Effector memory CD4-positive, alpha-beta T cell (primary cell): ENCODE data around the gene PARK7.

Source experiments
- DNase-seq, 3 donors: peaks; one replicate each; pipeline ENCODE4 v3.0.0-alpha.2; 2020
- H3K27ac ChIP-seq: 2 replicates; pipeline ENCODE4 v1.7.0; 2013; ENCODE audit warnings: mild to moderate bottlenecking, low read length, moderate library complexity; ENCODE audit not compliant: insufficient read depth, poor library complexity, severe bottlenecking
- H3K27me3 ChIP-seq: replicated peaks from 2 replicates; pipeline ENCODE4 v1.7.0; 2013; ENCODE audit warnings: mild to moderate bottlenecking, low read length; ENCODE audit not compliant: insufficient read depth, control insufficient read depth, poor library complexity, severe bottlenecking
- H3K36me3 ChIP-seq: 2 replicates; pipeline ENCODE4 v1.7.0; 2013; ENCODE audit warnings: mild to moderate bottlenecking, low read length, moderate library complexity; ENCODE audit not compliant: control insufficient read depth, insufficient read depth
- H3K4me1 ChIP-seq: 2 replicates; pipeline ENCODE4 v1.7.0; 2013; ENCODE audit warnings: low read length, mild to moderate bottlenecking; ENCODE audit not compliant: control insufficient read depth, insufficient read depth, poor library complexity, severe bottlenecking
- H3K4me3 ChIP-seq: 2 replicates; pipeline ENCODE4 v1.7.0; 2013; ENCODE audit warnings: low read length, low read depth, mild to moderate bottlenecking; ENCODE audit not compliant: insufficient read depth, poor library complexity, severe bottlenecking
- H3K9me3 ChIP-seq: 2 replicates; pipeline ENCODE4 v1.7.0; 2013; ENCODE audit warnings: mild to moderate bottlenecking, low read length, moderate library complexity; ENCODE audit not compliant: control insufficient read depth

PARK7 gene

DNA sequence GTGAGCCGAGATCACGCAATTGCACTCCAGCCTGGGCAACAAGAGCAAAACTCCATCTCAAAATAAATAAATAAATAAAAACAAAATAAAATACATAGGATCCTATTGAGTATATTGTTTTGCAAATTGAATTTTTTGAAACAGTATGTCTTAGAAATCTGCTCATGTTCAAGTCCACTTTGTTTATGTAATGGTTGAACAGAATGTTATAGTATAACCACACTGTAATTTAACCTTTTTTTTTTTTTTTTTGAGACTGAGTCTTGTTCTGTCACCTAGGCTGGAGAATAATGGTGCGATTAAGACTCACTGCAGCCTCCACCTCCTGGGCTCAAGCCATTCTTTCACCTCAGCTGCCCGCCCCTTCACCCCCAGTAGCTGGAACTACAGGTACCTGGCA, 31.4 kb downstream of the PARK7 start:
- H3K36me3 ChIP-seq: no peaks in the 10 kb centered on the region
- H3K27me3 ChIP-seq: no peaks in the 10 kb centered on the region
- no peaks in the 10 kb centered on the region for H3K9me3 ChIP-seq
- H3K4me1 ChIP-seq: no peaks in the 10 kb centered on the region
- no peak overlapping the region for H3K4me3 ChIP-seq
- no peak for DNase-seq
- no peak overlapping the region for H3K27ac ChIP-seq

DNA sequence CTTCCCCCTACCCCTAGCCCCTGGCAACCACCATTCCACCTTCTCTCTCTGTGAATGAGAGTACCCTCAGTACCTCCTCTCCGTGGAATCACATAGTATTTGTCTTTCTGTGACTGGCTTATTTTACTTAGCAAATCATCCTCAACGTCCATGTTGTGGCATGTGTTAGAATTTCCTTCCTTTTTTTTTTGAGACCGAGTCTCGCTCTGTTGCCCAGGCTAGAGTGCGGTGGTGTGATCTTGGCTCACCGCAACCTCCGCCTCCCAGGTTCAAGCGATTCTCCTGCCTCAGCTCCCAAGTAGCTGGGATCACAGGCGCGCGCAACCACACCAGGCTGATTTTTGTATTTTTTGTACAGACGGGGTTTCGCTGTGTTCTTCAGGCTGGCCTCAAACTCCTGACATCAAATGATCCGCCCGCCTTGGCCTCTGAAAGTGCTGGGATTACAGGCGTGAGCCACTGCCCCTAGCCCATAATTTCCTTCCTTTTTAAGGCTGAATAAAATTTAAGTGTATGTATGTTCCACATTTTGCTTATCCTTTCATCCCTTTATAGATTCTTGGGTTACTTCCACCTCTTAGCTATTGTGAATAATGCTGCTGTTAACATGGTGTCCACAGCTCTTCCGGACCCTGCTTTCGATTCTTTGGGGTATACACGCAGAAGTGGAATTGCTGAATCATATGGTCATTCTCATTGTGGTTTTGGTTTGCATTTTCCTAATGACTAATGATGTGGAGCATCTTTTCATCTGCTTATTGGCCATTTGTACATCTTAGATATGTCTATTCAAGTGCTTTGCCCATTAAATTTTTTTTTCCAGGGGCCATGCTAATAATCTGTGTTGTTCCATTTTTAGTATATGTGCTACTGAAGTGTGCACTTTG, 32.3 kb downstream of the PARK7 start:
- no peak for DNase-seq
- no peak overlapping the region for H3K27ac ChIP-seq
- H3K4me1 ChIP-seq: no peaks in the 10 kb centered on the region
- no peaks in the 10 kb centered on the region for H3K9me3 ChIP-seq
- H3K4me3 ChIP-seq: no peak overlapping the region
- no peaks in the 10 kb centered on the region for H3K27me3 ChIP-seq
- H3K36me3 ChIP-seq: no peaks in the 10 kb centered on the region

DNA sequence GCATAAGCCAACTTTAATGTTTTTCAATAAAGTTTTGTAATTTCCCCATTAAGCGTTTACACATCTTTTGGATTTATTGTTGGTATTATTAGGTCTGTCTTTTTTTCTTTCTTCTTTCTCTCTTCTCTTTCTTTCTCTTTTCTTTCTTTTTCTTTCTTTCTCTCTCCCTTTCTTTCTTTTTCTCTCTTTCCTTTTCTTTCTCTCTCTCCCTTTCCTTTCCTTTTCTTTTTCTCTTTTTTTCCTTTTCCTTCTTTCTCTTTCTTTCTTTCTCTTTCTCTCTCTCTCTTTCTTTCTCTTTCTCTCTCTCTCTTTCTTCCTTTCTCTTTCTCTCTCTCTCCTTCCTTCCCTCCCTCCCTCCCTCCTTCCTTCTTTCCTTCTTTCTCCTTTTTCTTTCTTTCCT, 33.3 kb downstream of the PARK7 start:
- H3K9me3 ChIP-seq: no peaks in the 10 kb centered on the region
- no peak overlapping the region for H3K4me3 ChIP-seq
- H3K27me3 ChIP-seq: no peaks in the 10 kb centered on the region
- no peaks in the 10 kb centered on the region for H3K36me3 ChIP-seq
- no peaks in the 10 kb centered on the region for H3K4me1 ChIP-seq
- H3K27ac ChIP-seq: no peak overlapping the region
- DNase-seq: no peak

DNA sequence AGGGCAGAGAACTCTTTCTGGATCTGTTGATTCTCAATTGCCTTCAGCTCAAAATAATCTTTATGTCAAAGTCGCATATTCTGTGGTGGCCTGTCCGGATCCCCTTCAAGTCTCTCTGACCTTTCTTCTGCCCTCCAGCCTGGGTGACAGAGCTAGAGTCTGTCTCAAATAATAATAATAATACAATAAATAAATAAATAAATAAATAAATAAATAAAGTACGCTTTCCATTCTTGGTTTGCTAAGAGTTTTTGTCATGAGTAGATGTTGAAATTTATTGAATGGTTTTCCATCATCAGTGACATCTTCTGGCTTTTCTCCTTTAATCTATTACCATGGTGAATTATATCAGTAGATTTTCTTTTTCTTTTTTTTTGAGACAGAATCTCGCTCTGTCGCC, 33.9 kb downstream of the PARK7 start:
- Histone ChIP-seq H3K27me3 (no peaks in the 10 kb centered on the region), H3K27ac (no peak overlapping the region), H3K4me3 (no peak overlapping the region), H3K9me3 (no peaks in the 10 kb centered on the region), H3K36me3 (no peaks in the 10 kb centered on the region), H3K4me1 (no peaks in the 10 kb centered on the region)
- DNase-seq: no peak

DNA sequence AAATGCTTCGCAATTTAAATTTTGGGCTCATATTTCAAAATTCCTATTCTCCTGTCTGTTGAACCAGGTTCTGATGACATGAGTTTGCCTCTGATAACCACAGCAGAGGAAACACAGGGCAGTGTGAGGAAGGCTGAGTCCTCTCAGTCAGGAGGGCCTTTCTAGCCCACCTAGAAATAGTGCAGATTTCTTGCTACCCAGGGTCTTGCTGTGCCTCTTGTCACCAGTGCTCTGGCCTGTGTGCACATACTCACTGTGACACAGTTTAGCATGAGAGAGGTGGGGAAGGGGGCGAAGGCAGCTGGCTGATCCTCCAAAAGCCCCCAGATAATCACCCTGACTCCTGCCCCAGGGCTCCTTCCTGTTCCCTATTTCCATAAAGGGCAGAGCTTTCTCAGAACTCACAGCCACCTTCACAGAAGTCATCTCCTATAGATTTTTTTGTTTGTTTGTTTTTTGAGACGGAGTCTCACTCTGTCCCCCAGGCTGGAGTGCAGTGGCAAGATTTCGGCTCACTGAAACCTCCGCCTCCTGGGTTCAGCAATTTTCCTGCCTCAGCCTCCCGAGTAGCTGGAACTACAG, 40.9 kb downstream of the PARK7 start:
- Histone ChIP-seq H3K27ac (no peak overlapping the region), H3K4me1 (no peaks in the 10 kb centered on the region), H3K36me3 (no peaks in the 10 kb centered on the region), H3K27me3 (no peaks in the 10 kb centered on the region), H3K9me3 (no peaks in the 10 kb centered on the region), H3K4me3 (no peak overlapping the region)
- DNase-seq: no peak

DNA sequence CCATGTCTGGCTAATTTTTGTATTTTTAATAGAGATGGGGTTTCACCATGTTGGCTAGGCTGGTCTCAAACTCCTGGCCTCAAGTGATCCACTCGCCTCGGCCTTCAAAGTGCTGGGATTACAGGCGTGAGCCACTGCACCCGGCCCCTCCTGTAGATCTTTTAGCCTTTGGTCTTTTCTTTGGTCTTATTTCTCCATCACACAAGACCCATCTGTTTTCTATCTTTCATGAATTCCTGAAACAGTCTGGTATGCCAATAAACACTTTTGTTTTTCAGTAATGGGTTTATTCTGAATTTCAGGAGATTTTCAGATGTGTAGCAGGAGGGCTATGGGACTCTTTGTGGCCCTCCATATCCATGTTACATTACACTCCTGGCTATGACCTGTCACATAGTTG, 41.4 kb downstream of the PARK7 start:
- no peaks in the 10 kb centered on the region for H3K4me1 ChIP-seq
- H3K27ac ChIP-seq: no peak overlapping the region

DNA sequence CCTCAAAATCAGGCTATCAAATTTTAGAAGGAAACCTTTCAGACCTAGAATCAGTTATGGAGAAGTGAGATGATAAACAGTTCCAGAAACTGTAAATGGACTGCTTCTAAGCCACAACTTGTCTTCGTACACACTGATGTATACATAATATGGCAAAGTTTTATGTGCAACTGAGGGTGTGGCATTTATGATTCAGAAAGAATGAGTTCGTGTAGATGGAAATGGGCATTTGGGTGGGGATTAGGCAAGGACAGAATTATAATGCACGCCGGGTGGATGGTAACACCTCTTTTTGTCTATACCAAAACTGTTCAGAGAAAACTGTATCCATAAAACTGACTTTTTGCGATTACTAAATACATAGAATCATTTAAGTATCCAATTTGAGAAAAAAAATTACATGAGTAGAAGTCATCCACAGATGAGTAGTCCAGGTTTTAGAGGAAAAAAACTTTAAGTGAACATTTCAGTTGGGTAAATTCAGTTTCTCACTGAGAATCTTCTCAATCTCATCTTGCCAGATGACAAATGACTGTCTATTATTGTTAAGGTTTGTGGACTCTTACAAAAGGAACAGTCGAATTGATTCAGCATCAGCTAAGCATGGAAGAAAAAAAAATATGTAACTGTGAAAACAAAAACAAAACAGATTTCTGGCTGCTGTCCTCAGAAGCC, 42.1 kb downstream of the PARK7 start:
- Histone ChIP-seq H3K9me3 (no peaks in the 10 kb centered on the region), H3K27me3 (no peaks in the 10 kb centered on the region), H3K36me3 (no peaks in the 10 kb centered on the region), H3K4me1 (no peaks in the 10 kb centered on the region), H3K4me3 (no peak overlapping the region), H3K27ac (no peak overlapping the region)
- no peak for DNase-seq

More for the DNA sequence above, 41.4 kb downstream of the PARK7 start:
- DNase-seq: no peak
- Histone ChIP-seq H3K9me3 (no peaks in the 10 kb centered on the region), H3K36me3 (no peaks in the 10 kb centered on the region), H3K4me3 (no peak overlapping the region), H3K27me3 (no peaks in the 10 kb centered on the region)

DNA sequence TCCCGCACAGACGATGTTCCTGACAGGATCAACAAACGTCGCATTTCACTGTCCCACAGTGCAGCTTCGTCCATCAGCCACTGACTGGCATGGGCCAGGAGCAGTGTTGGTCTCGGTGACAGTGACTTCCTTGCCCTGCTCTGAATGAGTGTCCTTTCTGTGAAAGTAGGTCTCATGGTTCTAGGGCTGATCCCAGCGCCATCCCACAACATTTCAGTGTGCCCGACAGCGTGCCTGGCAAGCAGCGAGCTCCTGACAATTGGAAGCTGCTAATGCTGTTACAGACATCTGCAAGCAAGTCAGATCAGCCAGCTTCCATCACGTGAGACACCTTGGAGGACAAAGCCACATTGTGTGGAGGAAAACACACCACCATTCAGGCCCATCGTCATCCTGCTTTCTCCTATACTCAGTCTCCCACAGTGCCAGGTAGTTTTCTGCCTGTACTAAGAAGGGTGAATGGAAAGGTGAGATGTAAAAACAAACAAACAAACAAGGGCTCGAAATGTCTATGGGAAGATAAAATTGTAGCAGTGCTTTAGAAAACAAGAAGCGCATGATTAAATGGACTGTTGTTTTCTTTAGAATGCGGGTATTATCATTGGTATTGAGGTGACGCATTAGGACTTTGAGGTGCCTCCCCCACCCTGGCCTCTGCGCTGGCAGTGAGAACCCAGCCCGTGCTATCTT, 42.7 kb downstream of the PARK7 start:
- no peaks in the 10 kb centered on the region for H3K9me3 ChIP-seq
- H3K4me3 ChIP-seq: no peak overlapping the region
- H3K27me3 ChIP-seq: no peaks in the 10 kb centered on the region
- H3K4me1 ChIP-seq: no peaks in the 10 kb centered on the region
- H3K27ac ChIP-seq: no peak overlapping the region
- H3K36me3 ChIP-seq: no peaks in the 10 kb centered on the region
- no peak for DNase-seq

DNA sequence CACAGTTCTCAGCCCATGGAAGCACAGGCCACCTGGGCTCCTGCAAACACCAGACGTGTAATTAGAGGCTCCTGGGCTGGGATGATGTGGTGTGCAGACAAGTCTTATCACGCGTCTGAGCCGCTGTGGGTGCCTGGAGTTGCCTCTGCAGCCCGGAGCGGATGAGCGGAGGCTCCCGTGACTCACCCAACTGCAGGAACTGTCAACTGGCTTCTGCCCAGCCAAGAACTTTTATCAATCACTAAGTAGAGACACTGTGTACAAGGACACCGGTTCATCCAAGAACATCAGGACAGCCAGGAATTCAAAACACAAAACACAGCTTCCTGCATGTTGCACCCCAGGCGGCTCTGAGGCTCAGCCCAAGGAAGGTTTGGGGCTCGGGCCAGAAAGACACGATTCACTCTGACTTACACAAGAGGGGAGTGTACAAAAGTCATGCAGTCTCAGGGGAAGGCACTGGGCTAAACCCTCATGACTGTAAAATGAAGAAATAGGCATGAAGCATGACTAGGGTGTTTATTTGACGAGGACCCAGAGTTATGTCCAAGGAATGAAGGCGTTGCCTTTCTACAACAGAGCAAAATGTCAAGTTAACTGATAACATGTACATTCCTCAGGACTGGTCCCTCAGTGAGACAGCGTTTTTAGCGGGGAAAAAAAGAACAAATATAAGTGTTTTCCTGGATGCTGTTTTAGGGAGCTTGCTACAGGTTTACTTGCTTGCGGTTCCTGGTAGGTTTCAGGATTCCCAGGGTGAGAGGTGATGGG, 43.5 kb downstream of the PARK7 start:
- Histone ChIP-seq H3K4me1 (no peaks in the 10 kb centered on the region), H3K4me3 (no peak overlapping the region), H3K36me3 (no peaks in the 10 kb centered on the region), H3K27me3 (no peaks in the 10 kb centered on the region), H3K27ac (no peak overlapping the region), H3K9me3 (no peaks in the 10 kb centered on the region)
- DNase-seq: no peak
